ENCODE results near the gene GABRA1.

The GABRA1 gene

GRCh38 chr5:161847941-161848391 is at the start of gene GABRA1:
TSS of gene GABRA1 (plus strand) at chr5:161848120. CDS start at chr5:161850811, 2,691 bp downstream.
- DNase-seq: no peak

- DNase-seq: no peak
Observed at GRCh38 chr5:161799316-161799715, 48.6 kb upstream of the GABRA1 start.

GRCh38 chr5:161804263-161804662 is 43.7 kb upstream of the GABRA1 start:
- no peak for DNase-seq

GRCh38 chr5:161846746-161847145 is 1.2 kb upstream of the GABRA1 start:
- DNase-seq: no peak

- DNase-seq: no peak
Observed at GRCh38 chr5:161847447-161847846, 473 bp upstream of the GABRA1 start.

GRCh38 chr5:161850491-161850890 is 2.6 kb downstream of the GABRA1 start:
- DNase-seq: no peak

- no peak for DNase-seq
Observed at GRCh38 chr5:161851691-161852299, 3.9 kb downstream of the GABRA1 start.

GRCh38 chr5:161857358-161857757 is 9.4 kb downstream of the GABRA1 start:
- no peak for DNase-seq

- DNase-seq: no peak
Observed at GRCh38 chr5:161863259-161863658, 15.3 kb downstream of the GABRA1 start.

GRCh38 chr5:161863811-161864210 is 15.9 kb downstream of the GABRA1 start:
- DNase-seq: no peak

GRCh38 chr5:161865510-161865909 is 17.6 kb downstream of the GABRA1 start:
- no peak for DNase-seq

- no peak for DNase-seq
Observed at GRCh38 chr5:161889971-161890370, 42.1 kb downstream of the GABRA1 start.

GRCh38 chr5:161895514-161895913 is 47.6 kb downstream of the GABRA1 start:
- no peak for DNase-seq

- no peak for DNase-seq
Observed at GRCh38 chr5:161897033-161897432, 49.1 kb downstream of the GABRA1 start.

GRCh38 chr5:161899590-161899989 is 51.7 kb downstream of the GABRA1 start:
- DNase-seq: no peak

GRCh38 chr5:161900981-161901380 is 53.1 kb downstream of the GABRA1 start:
- no peak for DNase-seq

GRCh38 chr5:161921781-161922180 is 73.9 kb downstream of the GABRA1 start:
- DNase-seq: no peak

GRCh38 chr5:161924270-161924669 is 76.3 kb downstream of the GABRA1 start:
- no peak for DNase-seq

GRCh38 chr5:161925960-161926359 is 78.0 kb downstream of the GABRA1 start:
- no peak for DNase-seq

- DNase-seq: no peak
Observed at GRCh38 chr5:161934486-161934885, 86.6 kb downstream of the GABRA1 start.

- DNase-seq: no peak
Observed at GRCh38 chr5:161944974-161945373, 97.1 kb downstream of the GABRA1 start.

GRCh38 chr5:161946911-161947310 is 99.0 kb downstream of the GABRA1 start:
- no peak for DNase-seq

All from activated CD4-positive, alpha-beta T cell treated with anti-CD3 and anti-CD28 coated beads for 4 hours (primary cell).